HG02798 (cell line): ENCODE measurements around the gene TMPRSS5.
"Not testable (repeated sequence)": the region's sequence is repeated elsewhere in the genome, so short reads cannot be mapped to it uniquely, and the experiment has no call there.

Source experiments
- ATAC-seq: cut with Tn5 transposase; IDR thresholded peaks from one replicate; pipeline ENCODE4 v1.9.1; 2021; ENCODE audit warnings: mild to moderate bottlenecking; ENCODE audit not compliant: unreplicated experiment, poor library complexity

The TMPRSS5 gene

DNA sequence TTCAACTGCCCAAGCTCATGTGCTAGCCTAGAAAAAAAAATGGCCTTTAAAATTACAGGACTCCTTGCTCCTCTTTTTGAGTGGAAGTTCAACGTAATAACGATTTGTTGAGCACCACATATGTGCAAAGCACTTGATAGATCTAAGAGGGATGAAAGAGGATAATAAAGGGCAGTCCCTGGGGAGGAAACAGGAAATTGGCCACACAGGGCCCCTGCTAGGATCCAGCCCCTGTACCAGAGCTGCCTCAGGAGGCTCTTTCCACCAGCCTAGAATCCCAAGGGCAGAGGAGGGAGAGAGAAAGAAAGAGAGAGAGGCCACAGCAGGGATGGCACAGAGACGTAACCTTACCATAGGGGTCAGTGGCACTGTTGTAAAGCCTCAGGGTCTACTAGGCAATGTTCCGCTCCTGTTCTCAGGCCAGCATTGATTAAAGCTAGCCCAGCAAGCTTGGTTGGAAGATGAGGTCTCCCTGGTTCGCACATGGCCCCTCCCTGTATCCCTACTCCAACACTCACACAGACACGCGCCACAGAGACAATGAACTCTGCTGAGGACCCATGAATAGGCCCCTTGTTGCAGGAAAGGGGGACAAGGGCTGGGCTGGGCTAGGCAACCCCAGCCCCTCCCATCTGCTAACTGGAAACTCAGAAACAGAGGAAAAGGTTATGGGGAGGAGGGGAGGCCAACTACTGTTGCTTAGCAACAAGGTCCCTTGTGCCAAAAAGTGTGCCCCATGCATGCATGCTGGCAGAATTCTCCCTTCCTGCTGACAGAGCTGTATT, at the start of gene TMPRSS5:
TSS of gene TMPRSS5 (minus strand) at position 438 of the 785 bp plus-strand sequence. CDS start at position 354, 84 bp downstream.
- no peak for ATAC-seq

DNA sequence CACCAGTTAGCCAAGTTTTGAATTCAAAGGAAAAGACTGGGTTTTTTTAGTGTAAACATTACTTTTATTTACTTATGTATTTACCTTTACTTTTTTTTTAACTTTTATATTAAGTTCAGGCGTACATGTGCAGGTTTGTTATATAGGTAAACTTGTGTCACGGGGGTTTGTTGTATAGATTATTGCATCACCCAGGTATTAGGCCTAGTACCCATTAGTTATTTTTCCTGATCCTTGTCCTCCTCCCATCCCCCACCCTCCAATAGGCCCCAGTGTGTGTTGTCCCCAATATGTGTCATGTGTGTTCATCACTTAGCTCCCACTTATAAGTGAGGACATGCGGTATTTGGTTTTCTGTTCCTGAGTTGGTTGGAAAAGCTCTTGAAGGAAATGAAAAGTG, 46.8 kb upstream of the TMPRSS5 start:
- no peak for ATAC-seq

DNA sequence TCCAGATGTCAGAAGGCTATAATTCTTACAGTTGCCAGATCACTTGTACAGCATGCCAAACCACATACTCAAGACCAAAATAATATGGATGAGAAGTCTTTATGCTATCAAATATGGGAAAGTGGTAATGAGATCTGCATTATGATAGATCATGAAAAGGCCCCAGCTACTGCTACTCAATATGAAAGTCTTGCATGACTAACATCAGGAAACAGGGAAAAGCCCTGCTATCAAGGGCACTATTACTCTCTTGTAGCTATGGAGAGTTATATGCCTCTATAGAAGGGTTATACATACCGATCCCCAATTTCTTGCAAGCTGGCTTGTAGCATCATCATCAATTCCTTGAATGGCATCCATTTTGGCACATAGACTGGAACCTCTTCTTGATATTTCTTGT, 30.2 kb upstream of the TMPRSS5 start:
- no peak for ATAC-seq

DNA sequence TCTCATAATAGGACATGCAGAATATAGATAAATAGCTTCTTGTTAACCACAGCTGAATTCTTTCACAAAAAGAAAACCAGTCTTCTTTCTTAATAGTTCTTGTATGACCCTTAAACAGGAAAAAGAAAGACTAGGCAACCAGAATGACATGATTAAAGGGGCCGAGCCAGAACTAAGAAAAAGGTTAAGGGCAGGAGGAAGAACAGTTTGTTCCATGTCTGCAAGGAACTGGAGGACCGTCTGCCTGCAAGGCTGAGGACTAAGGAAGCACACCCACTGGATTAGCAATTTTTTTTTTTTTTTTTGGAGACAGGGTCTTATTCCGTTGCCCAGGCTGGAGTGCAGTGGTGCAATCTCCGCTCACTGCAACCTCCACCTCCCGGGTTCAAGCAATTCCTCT, 26.0 kb upstream of the TMPRSS5 start:
- ATAC-seq, result no peak

DNA sequence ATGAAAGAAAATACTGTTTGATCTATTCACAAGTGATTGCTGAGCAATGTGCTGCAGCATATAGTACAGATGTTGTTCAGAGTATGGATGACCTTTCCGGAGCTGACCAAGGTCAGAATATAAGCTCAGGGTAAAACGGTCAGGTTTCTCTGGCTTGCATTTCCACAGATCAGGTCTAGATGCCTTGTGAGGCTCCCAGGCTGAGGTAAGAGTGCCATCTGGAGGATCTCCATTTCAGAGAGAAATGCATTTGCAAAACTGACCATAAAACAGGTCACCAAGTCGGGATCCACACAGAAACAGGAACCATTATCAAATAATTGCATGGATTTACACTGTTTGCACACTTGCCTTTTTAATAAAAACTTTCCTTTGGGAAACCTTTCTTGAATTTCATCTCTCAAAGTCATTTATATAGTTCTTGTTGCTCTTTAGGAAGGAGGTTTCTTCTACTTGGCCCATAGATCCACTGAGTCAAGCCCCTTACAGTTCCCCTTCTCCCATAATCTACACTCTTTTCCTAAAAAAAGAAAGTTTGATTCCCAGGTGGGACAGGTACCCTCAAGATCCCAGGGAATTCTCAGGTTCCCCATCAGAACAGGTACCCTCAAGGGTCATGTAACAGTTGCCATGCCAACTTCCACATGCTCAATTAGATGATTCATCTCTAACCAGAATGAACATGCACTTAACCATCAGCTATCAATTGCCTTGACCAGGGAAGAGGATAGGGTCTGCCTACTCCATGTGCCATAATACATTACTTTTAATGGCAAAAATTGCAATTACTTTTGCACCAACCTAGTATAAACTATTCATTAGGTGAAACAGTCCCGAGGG, 25.0 kb upstream of the TMPRSS5 start:
- no peak for ATAC-seq

DNA sequence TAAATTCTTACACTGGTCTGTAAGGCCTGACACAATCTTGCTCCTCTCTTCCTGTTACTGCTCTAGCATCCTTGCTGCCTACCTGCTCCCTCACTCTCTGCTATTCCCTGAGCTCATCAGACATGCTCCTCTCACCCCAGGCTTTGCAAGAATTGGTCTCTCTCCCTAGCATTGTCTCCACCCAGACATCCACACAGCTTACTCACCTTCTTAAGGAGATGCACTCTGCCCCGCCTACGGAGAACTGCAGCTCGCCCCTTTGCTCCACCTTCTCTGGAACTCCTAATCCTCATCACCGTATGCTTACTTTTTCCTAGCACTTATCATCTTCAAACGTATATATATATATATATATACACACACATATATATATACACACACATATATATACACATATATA, 23.3 kb upstream of the TMPRSS5 start:
- no peak for ATAC-seq

DNA sequence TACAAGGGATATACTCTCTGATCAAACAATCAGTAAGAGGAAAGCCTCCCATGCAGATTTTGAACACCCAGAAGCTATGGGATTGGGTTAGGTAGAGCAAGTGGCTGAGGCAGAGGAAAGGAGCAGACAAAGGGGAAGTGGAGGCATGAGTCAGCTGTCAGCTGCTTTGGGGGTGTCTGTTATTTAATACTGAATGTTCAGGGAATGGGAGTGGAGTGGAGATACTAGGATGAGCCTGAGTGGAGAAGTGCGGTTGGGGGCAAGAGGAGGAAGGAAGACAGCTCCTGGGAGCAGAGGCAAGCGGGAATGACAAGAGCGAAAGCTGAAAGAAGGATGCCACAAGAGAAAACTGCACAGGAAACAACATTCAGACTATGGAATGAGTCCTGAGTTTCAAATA, 22.7 kb upstream of the TMPRSS5 start:
- no peak for ATAC-seq

DNA sequence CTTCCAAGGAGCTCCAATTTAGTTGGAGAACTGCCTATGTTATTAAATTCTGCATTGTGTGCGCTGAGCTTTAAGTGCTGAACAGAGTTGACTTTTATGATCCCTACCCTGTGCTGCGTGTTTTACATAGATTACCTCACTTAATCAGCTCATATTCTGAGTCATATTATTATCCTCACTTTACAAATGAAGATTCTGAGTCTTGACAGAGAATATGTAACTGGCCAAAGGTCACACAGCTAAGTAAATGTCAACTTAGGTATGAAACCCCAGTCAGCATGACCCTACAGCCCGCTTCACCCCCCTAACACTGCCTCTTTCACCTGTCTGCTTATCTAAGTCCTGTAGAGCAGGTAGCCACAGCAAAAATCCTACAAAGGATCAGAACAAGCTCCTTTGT, 19.8 kb upstream of the TMPRSS5 start:
- ATAC-seq, result no peak

DNA sequence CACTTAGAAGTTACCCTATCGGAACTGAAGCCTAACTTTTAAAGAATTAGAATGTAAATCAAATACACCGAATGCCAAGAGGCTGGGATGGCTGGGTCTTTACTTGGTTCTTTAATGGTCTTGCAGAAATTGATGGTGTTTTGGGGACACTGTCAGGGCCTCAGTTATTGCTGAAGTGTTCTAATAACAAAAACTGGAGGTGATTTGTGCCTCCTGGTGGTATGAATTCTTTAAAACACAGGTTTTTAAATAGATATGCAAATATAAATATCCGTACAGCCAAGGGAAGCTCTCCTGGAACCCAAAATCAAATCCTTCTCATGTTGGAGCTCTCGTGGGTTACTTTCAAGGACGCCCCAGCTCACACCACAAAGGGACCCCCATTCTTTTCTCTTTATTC, 19.3 kb upstream of the TMPRSS5 start:
- no peak for ATAC-seq

DNA sequence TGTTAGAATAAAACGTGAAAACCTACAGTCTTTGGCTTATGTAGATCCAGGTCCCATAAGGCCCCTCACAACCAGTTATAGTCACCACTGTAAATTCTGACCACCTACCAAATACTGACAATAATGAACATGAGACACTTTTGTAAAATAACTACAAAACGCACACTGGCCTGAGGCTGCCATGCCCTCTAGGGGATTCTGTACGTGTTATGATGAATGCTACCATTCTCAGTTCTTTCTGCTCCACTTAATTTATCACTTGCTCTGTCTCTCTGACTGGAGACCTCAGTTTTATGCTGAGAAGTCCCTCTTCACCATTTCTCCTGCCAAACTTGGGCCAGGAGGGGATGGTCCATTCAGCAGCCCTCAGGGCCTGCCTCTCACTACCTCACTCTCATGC, 18.7 kb upstream of the TMPRSS5 start:
- no peak for ATAC-seq

DNA sequence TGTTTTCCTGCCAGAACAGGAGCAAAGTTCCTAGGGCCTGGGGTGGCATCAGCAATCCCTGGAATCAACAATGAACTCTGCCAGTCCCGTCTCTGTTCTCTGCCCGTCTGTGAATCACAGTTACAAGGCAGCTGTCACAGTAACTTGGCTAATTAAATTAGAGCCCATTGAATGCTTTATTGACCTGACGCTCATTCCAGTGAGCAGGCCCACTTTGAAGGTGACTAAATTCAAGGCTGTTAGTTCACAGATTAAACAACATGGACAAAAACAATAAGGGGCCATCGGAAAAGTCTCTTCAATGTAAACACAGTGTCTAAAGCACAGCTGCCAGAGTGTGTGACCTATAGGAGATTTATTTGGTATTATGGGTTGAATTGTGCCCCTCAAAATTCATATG, 17.7 kb upstream of the TMPRSS5 start:
- no peak for ATAC-seq

DNA sequence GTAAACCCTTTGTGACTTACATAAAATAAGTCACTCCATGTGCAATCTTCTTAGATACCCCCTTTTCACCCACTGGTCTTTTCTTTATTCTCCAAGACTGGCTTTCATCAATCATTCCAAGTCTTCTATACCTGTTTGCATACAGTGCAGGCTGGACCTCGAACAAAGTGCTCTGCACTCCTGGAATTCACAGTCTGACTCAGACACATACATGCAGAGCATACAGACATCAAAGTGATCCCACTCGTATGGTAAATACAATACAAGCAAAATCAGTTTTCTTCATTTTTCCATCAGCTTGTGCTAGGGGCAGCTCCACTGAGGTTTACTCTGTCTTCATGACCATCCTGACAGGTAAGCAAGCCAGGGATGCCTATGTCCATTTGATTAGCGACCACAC, 16.8 kb upstream of the TMPRSS5 start:
- ATAC-seq, result no peak

DNA sequence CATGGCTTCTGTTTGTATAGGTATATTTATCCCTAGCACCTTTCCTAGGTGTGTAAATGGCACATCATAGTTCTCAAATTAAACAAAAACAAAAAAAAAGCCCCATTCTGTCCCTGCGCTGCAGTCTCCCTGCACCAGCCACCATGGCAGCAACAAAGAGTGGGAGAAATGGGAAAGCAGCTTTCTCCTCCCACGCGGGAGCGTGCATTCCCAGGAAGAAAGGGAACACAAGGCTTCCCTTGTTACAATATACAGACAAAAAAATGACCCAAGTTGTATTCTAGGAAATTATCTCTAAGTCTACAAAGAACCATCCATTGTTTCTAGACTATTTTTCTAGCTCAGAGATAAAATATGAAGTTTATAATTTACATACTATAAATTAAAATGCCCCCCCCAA, 16.1 kb upstream of the TMPRSS5 start:
- no peak for ATAC-seq

DNA sequence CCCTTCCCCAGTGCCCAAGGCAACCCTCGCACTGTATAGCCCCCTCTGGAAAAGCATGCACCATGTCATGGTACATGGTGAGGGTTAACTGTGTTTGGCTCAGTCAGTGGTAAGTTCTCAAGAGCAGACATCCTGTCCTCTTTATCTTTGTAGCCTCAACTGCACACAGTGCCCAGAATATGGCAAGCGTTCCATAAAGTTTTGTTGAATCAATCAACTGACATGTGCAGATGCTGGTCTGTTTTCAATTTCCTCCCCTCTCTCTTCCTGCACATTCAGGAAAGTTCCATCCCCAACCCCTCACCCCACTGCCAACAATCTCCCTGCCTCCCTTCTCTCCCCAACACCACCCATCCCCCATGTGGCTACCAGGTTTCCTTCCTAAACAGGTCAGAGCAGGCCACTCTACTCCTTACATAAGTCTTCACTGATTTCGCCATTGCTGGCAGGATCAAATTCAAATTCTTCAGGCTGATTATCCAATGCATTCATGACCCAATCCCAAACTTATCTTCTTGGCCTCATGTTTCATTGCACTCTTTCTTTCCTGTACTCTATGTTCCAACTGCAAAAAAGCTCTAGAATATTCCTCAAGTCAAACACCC, 15.5 kb upstream of the TMPRSS5 start:
- no peak for ATAC-seq

DNA sequence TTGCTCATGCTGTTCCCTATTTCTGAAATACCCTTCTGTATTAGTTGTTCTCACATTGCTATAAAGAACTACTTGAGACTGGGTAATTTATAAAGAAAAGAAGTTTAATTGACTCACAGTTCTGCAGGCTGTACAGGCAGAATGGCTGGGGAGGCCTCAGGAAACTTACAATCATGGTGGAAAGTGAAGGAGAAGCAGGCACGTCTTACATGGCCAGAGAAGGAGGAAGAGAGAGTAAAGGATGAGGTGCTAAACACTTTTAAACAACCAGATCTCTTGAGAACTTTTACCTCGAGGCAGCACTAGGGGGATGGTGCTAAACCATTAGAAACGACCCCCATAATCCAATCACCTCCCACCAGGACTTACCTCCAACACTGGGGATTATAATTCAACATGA, 14.4 kb upstream of the TMPRSS5 start:
- not testable (repeated sequence) for ATAC-seq

DNA sequence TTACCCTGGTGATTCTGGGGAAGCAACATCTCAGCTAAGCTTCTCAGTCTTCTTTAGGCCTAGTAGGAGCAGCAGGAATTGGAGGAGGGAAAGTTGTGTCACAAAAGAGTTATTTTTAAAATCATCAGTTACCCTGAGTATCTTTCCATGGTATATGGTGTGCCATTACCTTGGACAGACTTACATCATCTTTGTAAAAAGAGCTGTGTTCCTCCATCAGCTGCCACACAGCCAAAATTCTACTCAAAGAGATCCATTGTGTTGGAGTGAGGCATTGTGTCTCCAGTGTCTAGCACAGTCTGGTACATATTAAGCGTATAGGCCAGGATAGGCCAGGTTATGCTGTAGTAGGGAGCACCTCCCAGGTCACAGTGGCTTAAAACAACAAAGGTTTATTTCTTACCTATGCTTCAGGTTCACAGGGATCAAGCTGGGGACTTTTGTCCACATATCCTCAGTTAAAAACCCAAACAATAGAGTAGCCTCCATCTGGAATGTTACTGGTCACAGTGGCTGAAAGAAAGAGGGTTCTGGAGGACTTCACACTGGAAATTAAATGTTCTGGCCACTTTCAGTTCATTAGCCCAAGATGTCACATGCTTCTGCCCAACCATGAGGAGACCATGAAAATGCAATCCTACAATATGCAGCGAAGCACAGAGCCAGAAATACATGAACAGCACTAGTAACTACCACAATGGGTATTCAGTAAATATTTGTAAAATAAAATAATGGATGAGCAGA, 9.9 kb upstream of the TMPRSS5 start:
- no peak for ATAC-seq

DNA sequence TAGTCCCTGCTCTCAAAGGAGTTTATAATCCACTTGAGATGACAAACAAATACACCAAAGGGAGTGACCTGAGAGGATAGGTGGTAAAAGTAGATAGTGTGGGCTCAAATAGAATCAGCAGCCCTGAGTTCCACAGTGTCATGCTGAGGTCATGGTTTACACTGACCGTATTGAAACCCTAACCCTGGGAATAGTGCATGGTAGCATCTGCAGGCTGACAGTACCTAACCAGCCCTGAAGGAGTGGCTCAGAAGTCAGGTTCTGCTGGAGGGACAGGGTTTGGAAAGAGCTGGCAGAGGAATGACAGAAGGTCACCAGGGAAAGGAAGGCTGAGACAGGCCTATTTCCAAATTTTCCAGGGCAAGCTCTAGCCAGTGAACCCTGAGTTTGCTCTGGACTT, 9.2 kb upstream of the TMPRSS5 start:
- no peak for ATAC-seq

DNA sequence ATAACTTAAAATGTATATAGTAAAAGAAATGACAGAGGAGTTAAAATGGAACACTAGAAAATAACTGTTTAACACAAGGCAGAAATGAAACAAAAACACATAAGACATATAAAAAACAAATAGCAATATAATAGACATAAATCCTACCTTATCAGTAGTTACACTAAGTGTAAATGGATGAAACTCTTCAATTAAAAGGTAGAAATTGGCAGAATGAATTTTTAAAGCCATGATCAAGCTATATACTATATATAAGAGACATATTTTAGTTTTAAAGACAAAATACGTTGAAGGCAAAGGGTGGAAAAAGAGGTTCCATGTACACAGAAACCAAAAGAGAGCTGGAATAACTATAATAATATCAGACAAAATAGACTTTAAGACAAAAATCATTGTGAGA, 4.9 kb upstream of the TMPRSS5 start:
- ATAC-seq, result no peak

DNA sequence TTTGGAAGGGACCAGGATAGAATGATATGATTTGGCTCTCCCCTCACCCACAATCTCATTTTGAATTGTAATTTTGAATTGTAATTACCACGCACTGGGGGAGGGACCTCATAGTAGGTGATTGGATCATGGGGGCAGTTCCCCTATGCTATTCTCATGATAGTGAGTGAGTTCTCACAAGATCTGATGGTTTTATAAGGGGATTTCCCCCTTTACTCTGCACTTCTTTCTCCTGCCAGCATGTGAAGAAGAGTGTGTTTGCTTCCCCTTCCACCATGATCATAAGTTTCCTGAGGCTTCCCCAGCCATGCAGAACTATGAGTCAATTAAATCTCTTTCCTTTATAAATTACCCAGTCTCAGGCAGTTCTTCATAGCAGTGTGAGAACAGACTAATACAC, 2.6 kb downstream of the TMPRSS5 start:
- not testable (repeated sequence) for ATAC-seq

DNA sequence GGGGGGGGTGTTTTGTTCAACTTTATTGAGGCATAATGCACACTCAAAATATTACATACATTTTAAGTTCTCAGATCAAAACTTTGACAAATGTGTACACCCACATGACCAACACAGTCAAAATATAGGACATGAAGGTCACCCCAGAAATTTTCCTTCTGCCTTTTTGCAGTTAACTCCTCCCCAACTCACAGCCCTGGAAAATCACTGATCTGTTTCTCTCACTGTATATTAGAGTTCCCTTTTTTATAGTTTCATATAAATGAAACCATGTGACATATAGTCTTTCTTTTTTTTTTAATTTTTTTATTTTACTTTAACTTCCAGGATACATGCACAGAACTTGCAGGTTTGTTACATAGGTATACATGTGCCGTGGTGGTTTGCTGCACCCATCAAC, 4.6 kb downstream of the TMPRSS5 start:
- no peak for ATAC-seq

DNA sequence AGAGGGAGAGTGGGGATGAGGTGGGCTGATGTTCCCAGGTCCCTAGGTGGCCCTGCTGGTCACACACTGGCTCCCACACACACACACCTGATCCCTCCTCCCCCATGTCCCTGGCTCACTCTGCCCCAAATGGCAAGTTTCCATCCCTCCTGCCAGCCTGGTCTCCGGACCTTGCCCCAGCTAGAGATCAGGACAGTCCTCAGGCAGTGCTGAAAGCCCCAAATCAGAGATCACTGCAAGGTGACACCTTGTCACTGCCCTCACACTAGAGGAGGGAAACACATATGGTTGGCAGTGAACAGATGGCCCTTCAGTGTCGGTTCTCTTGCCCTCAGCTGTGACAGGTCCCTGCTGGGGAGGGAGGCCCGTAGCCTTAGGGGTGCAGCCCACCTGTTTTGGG, 7.6 kb downstream of the TMPRSS5 start:
- ATAC-seq, result no peak
